HL-60 (cell line): Measurements from ENCODE around the gene EFCAB13.
"Not testable (repeated sequence)": the region's sequence is repeated elsewhere in the genome, so short reads cannot be mapped to it uniquely, and the experiment has no call there.

ENCODE experiments used
- DNase-seq, 2 experiments: peaks; one replicate each; pipeline ENCODE4 v3.0.0-alpha.2; 2010 to 2020; ENCODE audit warnings: low read depth in 1 of 2, low spot score in 1 of 2
- H3K27ac ChIP-seq: fragments of 250-450 bp; sonication (Bioruptor Pico); replicated peaks from 2 replicates; pipeline ENCODE4 v1.5.1; 2020; ENCODE audit warnings: mild to moderate bottlenecking, moderate library complexity
- H3K27me3 ChIP-seq: fragments of 250-450 bp; sonication (Bioruptor Pico); 2 replicates; pipeline ENCODE4 v1.5.1; 2021; ENCODE audit warnings: mild to moderate bottlenecking, moderate library complexity; ENCODE audit not compliant: insufficient read depth, poor library complexity, severe bottlenecking
- H3K4me3 ChIP-seq: replicated peaks from 2 replicates; pipeline ENCODE4 v1.5.1; 2011; ENCODE audit warnings: mild to moderate bottlenecking, control low read depth, low read length; ENCODE audit not compliant: insufficient read depth
- CTCF ChIP-seq: IDR thresholded peaks from one replicate; pipeline ENCODE4 v1.5.1; 2011; ENCODE audit warnings: low read length, control low read depth, inconsistent platforms; ENCODE audit not compliant: insufficient read depth
- GABPA ChIP-seq: IDR thresholded peaks from 2 replicates; pipeline ENCODE4 v1.6.1; 2012; ENCODE audit warnings: low read depth
- POLR2AphosphoS5 ChIP-seq: IDR thresholded peaks from 2 replicates; pipeline ENCODE4 v1.6.1; 2012; ENCODE audit warnings: low read depth
- REST ChIP-seq: IDR thresholded peaks from 2 replicates; pipeline ENCODE4 v1.6.1; 2012; ENCODE audit warnings: low read depth; ENCODE audit not compliant: insufficient replicate concordance
- SPI1 ChIP-seq: IDR thresholded peaks from 2 replicates; pipeline ENCODE4 v1.6.1; 2012; ENCODE audit warnings: low read depth, mild to moderate bottlenecking, borderline replicate concordance

EFCAB13 gene

GRCh38 chr17:47427985-47428384 is 104.2 kb downstream of the EFCAB13 start:
- Histone ChIP-seq H3K27ac (no peak overlapping the region), H3K27me3 (no peaks in the 10 kb centered on the region), H3K4me3 (no peak overlapping the region)
- TF ChIP-seq GABPA (no peak), POLR2AphosphoS5 (no peak), SPI1 (no peak), REST (no peak), CTCF (no peak)
- no peak for DNase-seq

GRCh38 chr17:47432240-47432639 is 108.5 kb downstream of the EFCAB13 start:
- H3K4me3 ChIP-seq, H3K27me3 ChIP-seq: not testable (repeated sequence)

GRCh38 chr17:47465165-47465564 is 141.4 kb downstream of the EFCAB13 start:
- DNase-seq: no peak
- no peak for TF ChIP-seq POLR2AphosphoS5
- TF ChIP-seq CTCF: no peak
- TF ChIP-seq GABPA: no peak
- no peak for TF ChIP-seq REST
- no peak for TF ChIP-seq SPI1
- Histone ChIP-seq H3K27me3 (no peaks in the 10 kb centered on the region), H3K27ac (no peak overlapping the region), H3K4me3 (no peak overlapping the region)

More at GRCh38 chr17:47432240-47432639, 108.5 kb downstream of the EFCAB13 start:
- H3K27ac ChIP-seq, DNase-seq: not testable (repeated sequence)

GRCh38 chr17:47466976-47467375 is 143.2 kb downstream of the EFCAB13 start:
- not testable (repeated sequence) for H3K27me3 ChIP-seq, H3K4me3 ChIP-seq, DNase-seq, H3K27ac ChIP-seq

GRCh38 chr17:47470836-47471235 is 147.1 kb downstream of the EFCAB13 start:
- Histone ChIP-seq H3K27ac (no peak overlapping the region), H3K4me3 (no peak overlapping the region), H3K27me3 (no peaks in the 10 kb centered on the region)
- TF ChIP-seq REST (no peak), POLR2AphosphoS5 (no peak), SPI1 (no peak), GABPA (no peak), CTCF (no peak)
- DNase-seq: no peak

GRCh38 chr17:47472073-47472472 is 148.3 kb downstream of the EFCAB13 start:
- not testable (repeated sequence) for H3K27ac ChIP-seq, H3K4me3 ChIP-seq, H3K27me3 ChIP-seq, DNase-seq
